Esophagus muscularis mucosa (tissue), 3 donors: ENCODE measurements around the gene TSPAN17.

Experiments used
- POLR2A ChIP-seq: fragments of 450-650 bp; IDR thresholded peaks from one replicate; pipeline ENCODE4 v1.6.1; 2017; ENCODE audit warnings: antibody characterized with exemption, moderate library complexity, mild to moderate bottlenecking, low read depth
- POLR2AphosphoS5 ChIP-seq, 2 donors: sonication (generic); formaldehyde crosslinking; IDR thresholded peaks; one replicate each; pipeline ENCODE4 v1.6.1; 2017; ENCODE audit warnings: antibody characterized with exemption in 2 of 2
- TF ChIP-seq, protein P1 (sequence below), 3 experiments: fragments of 200-600 bp in 2 of 3; fragments of 450-650 bp in 1 of 3; sonication (generic) in 2 of 3; IDR thresholded peaks; one replicate each; pipeline ENCODE4 v1.5.1; 2017 to 2019; ENCODE audit warnings: antibody characterized with exemption in 3 of 3, mild to moderate bottlenecking in 2 of 3, moderate library complexity in 1 of 3

DNA sequence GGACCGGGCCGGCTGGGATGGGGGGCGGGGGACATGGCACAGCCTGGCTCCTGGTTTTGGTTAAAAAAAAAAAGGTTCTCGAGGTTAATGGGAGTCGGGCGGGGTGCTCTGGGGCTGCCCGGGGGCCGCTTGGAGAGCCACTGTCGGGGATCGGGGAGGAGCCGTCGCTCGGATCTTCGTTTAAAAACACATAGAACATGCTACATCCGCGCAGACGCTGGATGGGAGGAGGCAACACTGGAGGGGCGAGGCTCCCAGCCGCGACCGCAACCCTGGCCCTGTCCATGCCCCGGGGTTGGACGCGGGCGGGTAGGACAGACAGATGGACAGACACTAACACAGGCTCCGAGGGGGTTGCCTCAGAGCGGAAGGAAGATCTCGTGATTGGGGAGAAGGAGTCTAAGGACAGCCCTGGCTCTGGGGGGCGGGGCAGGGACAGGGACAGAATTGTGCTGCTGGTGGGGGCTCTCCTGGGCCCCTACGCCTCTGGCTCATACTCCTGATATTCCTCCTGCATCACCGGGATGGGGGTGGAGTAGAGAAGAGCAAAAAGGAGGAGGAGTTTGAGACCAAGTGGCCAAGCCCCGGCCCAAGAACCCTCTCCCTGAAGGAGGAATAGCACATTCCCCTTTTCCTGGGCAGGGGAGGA is 26.8 kb upstream of the TSPAN17 start:
- TF ChIP-seq POLR2A (no peak), POLR2AphosphoS5 (IDR thresholded peaks at IDR 0.05) (no peak)
- TF ChIP-seq, protein P1, sequence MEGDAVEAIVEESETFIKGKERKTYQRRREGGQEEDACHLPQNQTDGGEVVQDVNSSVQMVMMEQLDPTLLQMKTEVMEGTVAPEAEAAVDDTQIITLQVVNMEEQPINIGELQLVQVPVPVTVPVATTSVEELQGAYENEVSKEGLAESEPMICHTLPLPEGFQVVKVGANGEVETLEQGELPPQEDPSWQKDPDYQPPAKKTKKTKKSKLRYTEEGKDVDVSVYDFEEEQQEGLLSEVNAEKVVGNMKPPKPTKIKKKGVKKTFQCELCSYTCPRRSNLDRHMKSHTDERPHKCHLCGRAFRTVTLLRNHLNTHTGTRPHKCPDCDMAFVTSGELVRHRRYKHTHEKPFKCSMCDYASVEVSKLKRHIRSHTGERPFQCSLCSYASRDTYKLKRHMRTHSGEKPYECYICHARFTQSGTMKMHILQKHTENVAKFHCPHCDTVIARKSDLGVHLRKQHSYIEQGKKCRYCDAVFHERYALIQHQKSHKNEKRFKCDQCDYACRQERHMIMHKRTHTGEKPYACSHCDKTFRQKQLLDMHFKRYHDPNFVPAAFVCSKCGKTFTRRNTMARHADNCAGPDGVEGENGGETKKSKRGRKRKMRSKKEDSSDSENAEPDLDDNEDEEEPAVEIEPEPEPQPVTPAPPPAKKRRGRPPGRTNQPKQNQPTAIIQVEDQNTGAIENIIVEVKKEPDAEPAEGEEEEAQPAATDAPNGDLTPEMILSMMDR (IDR thresholded peaks at IDR 0.05): no peak
